NCI-H2196 treated with DMSO at 0.1 percent for 48 hours (cell line): ENCODE data around the gene EPN2.

Experiments
- DNase-seq: peaks from one replicate; lab custom pipeline; 2025; ENCODE audit not compliant: unreplicated experiment; lab: John Stamatoyannopoulos, UW

Gene EPN2

GRCh38 chr17:19291646-19292376, 54.6 kb downstream of the EPN2 start:
- DNase-seq, result no peak

- no peak for DNase-seq
These were observed 55.2 kb downstream of the EPN2 start for GRCh38 chr17:19292377-19292711.

DNA sequence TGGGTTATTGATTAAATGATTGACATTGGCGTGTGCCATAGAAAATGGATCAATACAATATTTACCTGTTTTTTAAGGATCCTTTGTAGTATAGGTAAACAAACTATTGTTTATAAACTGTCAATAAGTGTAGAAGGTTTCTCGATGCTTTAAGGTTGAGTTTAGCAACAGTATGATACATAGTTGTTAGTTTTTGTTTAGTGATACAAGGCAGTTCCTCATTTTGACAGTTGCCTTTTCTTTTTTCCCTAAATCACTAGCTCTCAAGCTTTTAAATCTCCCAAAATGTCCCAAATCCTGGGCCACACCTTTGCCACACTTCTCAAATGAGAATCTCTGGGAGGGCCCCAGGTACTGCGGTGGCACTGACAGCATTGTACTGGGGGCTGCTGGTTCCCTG, 57.3 kb downstream of the EPN2 start:
- no peak for DNase-seq

- no peak for DNase-seq
These were observed 58.4 kb downstream of the EPN2 start for GRCh38 chr17:19295473-19296135.

- no peak for DNase-seq
These were observed 59.9 kb downstream of the EPN2 start for GRCh38 chr17:19296786-19297778.

- DNase-seq, result no peak
These were observed 61.5 kb downstream of the EPN2 start for GRCh38 chr17:19298569-19299213.

DNA sequence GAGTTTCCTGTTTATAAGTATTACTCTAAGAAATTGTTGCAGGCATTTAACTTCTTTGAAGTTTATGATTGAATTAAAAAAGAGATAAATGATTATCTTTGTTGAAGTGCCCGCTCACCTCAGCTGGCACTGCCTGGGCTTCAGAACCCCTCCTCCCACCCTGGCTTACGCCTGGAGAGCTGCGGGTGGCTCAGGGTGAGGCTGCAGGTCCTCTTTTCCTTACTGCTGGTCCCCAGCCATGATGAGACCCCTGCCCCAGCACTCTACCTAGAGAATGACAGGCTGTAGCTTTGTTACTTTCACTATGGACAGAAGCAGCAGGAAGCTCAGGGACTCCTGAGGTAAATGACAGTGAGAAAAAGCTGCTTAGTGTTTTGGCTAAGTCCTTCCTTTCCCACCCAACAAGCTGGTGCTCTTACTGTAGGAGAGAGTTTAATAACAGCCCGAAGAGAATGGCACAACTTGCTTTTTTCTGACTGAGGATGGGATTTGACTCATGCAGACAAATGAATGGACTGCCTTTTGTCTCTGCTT, 62.1 kb downstream of the EPN2 start:
- DNase-seq, result no peak

GRCh38 chr17:19299866-19300265, 62.7 kb downstream of the EPN2 start:
- DNase-seq, result no peak

DNA sequence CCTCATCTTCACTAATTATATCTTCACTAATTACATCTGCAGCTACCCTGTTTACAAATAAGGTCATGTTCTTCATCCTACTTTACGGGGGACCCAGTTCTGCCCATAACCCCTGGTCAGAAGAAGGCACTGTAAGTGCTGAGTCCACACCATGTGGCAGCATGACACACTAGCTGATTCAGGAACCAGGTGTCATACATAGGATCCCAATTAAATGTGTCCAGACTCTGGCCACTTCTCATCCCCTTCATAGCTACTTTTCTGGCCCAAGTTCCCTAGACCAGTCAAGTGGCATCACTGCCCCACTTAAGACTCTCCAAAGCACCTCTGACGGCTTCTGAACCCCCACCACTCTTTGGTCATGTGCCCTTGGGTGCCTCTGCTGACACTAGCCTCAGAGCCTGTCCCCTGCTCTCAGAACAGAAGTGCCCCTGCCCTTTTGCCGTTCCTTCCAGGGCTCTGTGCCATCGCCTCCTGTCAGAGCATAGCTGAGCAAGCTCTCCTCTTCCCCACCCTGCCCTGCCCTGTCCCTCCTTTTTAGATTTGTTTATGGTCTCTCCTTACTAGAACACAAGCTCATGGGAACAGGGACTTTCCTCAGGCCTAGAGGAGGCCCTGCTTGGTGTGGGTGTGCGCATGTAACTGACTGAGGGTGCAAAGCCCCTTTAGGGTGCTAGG, 64.2 kb downstream of the EPN2 start:
- DNase-seq, result no peak

- DNase-seq, result no peak
These were observed 64.8 kb downstream of the EPN2 start for GRCh38 chr17:19301973-19302372.

GRCh38 chr17:19302791-19303331, 65.7 kb downstream of the EPN2 start:
- DNase-seq, result no peak

DNA sequence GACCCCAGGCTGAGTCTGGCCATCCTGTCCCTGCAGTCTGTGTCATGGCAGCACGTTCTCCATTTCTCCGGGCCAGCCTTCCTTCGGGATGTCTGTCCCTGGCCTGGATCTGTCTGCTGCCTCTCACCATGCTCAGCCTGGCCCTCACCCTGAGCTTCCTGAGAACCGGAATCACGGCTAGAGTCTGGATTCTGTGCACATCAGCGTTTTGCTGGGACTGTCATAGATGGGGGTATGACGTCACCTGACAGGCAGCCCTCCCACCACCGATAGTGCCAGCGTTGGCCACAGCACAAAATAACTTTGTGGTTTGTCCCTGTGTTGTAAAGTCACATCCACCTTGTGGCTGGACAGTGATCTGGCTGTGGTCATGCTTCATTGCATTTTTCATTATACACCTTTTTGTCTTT, 66.2 kb downstream of the EPN2 start:
- no peak for DNase-seq

DNA sequence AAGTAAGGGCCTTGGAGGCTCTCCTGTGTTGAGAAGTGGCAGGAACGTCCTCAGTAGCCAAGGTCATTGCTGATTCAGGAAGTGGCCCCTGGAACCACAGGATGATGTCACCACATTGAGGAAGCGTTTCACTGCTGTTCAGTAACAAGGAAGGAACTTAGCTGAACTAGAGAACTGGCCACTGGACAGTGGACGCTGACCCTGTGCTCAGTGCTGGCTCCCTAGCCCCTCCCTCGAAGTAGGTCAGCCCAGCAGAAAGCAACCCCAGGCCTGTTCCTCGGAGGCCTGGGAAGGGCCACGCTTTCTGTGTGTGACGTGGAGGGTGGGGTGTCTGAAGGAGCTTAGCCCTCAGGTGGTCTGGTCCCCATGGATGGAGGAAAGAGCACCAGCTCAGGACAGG, 67.0 kb downstream of the EPN2 start:
- no peak for DNase-seq

DNA sequence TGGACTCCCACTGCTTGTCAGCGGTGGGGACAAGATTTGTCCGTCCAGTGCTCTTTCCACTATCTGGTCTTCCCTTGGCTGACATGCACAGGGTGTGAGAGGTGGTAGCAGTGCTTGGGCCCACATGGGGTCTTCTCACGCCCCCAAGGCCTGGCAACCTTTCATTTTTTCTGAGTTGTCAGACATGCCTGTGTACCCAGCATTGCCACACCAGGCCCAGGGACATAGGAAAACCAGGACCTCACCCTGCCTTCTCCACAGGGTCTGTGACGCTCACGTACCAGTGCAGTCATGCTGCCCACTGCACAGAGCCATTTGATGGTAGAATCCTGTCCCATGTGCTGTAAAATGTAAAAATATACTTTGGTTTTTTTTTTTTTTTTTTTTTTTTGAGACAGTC, 67.6 kb downstream of the EPN2 start:
- DNase-seq, result no peak

DNA sequence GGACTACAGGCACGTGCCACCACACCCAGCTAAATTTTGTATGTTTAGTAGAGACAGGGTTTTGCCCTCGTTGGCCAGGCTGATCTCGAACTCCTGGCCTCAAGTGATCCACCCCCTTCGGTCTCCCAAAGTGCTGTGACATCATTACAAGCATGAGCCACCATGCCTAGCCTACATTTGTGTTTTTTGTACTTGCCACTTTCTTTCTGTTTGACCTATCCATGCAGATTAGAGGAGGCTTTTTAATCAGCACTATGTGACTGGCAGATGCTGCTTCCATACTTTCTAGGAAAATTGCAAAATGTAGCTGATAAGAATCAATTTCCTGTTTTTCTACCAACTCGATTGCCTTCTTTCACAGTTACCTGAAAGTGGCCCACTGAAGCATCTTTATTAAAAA, 68.1 kb downstream of the EPN2 start:
- no peak for DNase-seq

GRCh38 chr17:19305761-19306159, 68.6 kb downstream of the EPN2 start:
- DNase-seq, result no peak

- no peak for DNase-seq
These were observed 69.3 kb downstream of the EPN2 start for GRCh38 chr17:19306160-19307111.

DNA sequence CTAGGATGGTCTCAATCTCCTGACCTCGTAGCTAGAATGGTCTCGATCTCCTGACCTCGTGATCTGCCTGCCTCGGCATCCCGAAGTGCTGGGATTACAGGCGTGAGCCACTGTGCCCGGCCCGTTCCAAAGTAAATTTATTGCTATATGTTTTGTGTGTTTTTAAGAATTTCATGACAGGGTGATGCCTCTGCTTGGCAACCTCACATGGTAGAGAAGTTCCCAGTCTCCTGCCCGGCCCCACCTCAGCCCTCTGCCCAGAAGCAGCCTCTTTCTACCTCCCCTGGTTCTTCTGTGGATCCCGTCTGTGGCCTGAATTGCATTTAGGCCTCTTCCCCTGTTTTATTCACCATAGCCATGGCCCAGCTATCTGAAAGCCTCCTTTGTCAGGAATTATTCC, 70.4 kb downstream of the EPN2 start:
- DNase-seq, result no peak

DNA sequence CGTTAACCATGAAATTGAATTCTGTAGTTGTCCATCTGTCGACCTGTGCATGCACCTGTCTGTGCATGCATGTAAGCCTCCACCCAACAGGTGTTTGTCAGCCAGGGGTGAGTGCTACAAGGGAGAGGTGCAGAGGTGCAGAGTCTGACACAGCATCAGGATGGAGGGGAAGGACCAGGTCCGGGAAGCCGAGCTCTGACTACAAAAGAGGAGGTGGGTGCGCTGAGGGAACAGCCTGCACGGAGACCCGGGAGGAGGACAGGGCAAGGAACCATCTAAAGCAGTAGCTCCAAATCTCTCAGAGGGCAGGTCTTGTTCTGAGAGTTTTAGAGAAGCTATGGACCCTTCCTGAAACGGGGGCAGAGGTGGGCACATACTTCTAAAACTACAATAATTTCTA, 71.2 kb downstream of the EPN2 start:
- no peak for DNase-seq
